ENCODE measurements around the gene GLB1L. TPM values are rescaled to one million over a fixed set of nuclear protein-coding genes. Genes with fewer than 3 reads are reported as not detected.

Gene GLB1L
- total RNA-seq, result 10.0 and 13.7 TPM in 2 replicates

GRCh38 chr2:219245148-219245898, at the start of gene GLB1L, which contains the start of gene STK16:
Gene GLB1L (minus strand): TSS chr2:219245444. CDS start chr2:219243573, 1,871 bp downstream.
Gene STK16 (plus strand): TSS chr2:219245479. CDS start chr2:219246000, 521 bp downstream.

GRCh38 chr2:219279151-219279915, 34.1 kb upstream of the GLB1L start, which contains the start of gene DNAJB2:
Gene DNAJB2 (plus strand): TSS chr2:219279366. CDS start chr2:219279834, 468 bp downstream.

GRCh38 chr2:219253753-219254589, 8.7 kb upstream of the GLB1L start, which contains the start of gene TUBA4A:
Gene TUBA4A (minus strand): TSS chr2:219253918. CDS start chr2:219253858, 60 bp downstream.

GRCh38 chr2:219252900-219253752, 7.9 kb upstream of the GLB1L start, which contains the start of gene TUBA4B:
Gene TUBA4B (plus strand): TSS chr2:219253243. CDS start chr2:219253408, 165 bp downstream.

GRCh38 chr2:219229305-219230058, 15.8 kb downstream of the GLB1L start, which contains the start of the genes ANKZF1 and ATG9A:
Gene ANKZF1 (plus strand): TSS chr2:219229806. CDS start chr2:219230258, 452 bp downstream.
Gene ATG9A (minus strand): TSS chr2:219229636. CDS start chr2:219228024, 1,612 bp downstream.

GRCh38 chr2:219218732-219219701, 26.2 kb downstream of the GLB1L start, which contains the start of gene ABCB6:
Gene ABCB6 (minus strand): TSS chr2:219218958. CDS start chr2:219218673, 285 bp downstream.

GRCh38 chr2:219206328-219207133, 38.7 kb downstream of the GLB1L start, which contains the start of gene ZFAND2B:
Gene ZFAND2B (plus strand): TSS chr2:219206782. CDS start chr2:219206988, 206 bp downstream.

Other genes starting within 250 kb of the GLB1L start
- not detected in 2 replicates for gene CFAP65, start 203.9 kb downstream of the GLB1L start, total RNA-seq
- not detected in 2 replicates for gene IHH, start 184.5 kb downstream of the GLB1L start, total RNA-seq
- 11.3 and 15.8 TPM in 2 replicates for gene NHEJ1, start 84.6 kb downstream of the GLB1L start, total RNA-seq
- 0.89 and 2.8 TPM in 2 replicates for gene SLC23A3, start 75.4 kb downstream of the GLB1L start, total RNA-seq
- 20.5 and 22.7 TPM in 2 replicates for gene CNPPD1, start 68.5 kb downstream of the GLB1L start, total RNA-seq
- 55.4 and 60.6 TPM in 2 replicates for gene RETREG2, start 67.2 kb downstream of the GLB1L start, total RNA-seq
- gene ZFAND2B, start 38.7 kb downstream of the GLB1L start, total RNA-seq, result 11.0 and 16.0 TPM in 2 replicates
- 28.1 and 52.0 TPM in 2 replicates for gene ABCB6, start 26.5 kb downstream of the GLB1L start, total RNA-seq
- gene ATG9A, start 15.8 kb downstream of the GLB1L start, total RNA-seq, result 31.8 and 40.6 TPM in 2 replicates
- gene ANKZF1, start 15.6 kb downstream of the GLB1L start, total RNA-seq, result 35.3 and 38.6 TPM in 2 replicates
- 37.2 and 42.2 TPM in 2 replicates for gene STK16, start within 50 bp of the GLB1L start, total RNA-seq
- gene TUBA4B, start 7.8 kb upstream of the GLB1L start, total RNA-seq, result not detected in 2 replicates
- 6.5 and 6.6 TPM in 2 replicates for gene TUBA4A, start 8.5 kb upstream of the GLB1L start, total RNA-seq
- 37.7 and 59.8 TPM in 2 replicates for gene DNAJB2, start 33.9 kb upstream of the GLB1L start, total RNA-seq
- 66.2 and 67.6 TPM in 2 replicates for gene PTPRN, start 64.0 kb upstream of the GLB1L start, total RNA-seq
- gene RESP18, start 87.3 kb upstream of the GLB1L start, total RNA-seq, result not detected in 2 replicates
- 52.6 and 57.3 TPM in 2 replicates for gene DNPEP, start 142.5 kb upstream of the GLB1L start, total RNA-seq
- 5.3 and 6.1 TPM in 2 replicates for gene DES, start 172.9 kb upstream of the GLB1L start, total RNA-seq
- 36.2 and 61.6 TPM in 2 replicates for gene SPEG, start 189.4 kb upstream of the GLB1L start, total RNA-seq